A204.1 (cell line): Measurements from ENCODE around the gene AUP1.
"Not testable (repeated sequence)": the region's sequence is repeated elsewhere in the genome, so short reads cannot be mapped to it uniquely, and the experiment has no call there.

ENCODE experiments used
- FAIRE-seq: peaks from 2 replicates; lab custom pipeline; 2012; peaks lifted over from hg19 to GRCh38; lab: Jason Lieb, UNC

Gene AUP1

GRCh38 chr2:74529357-74530238, at the start of gene AUP1, which contains the start of gene HTRA2:
Gene AUP1, minus strand, starts transcription at chr2:74529706. Its CDS starts 77 bp downstream, at chr2:74529629.
Gene HTRA2, plus strand, starts transcription at chr2:74529933. Its CDS starts 74 bp downstream, at chr2:74530007.
- peak; percentile 94 for FAIRE-seq

DNA sequence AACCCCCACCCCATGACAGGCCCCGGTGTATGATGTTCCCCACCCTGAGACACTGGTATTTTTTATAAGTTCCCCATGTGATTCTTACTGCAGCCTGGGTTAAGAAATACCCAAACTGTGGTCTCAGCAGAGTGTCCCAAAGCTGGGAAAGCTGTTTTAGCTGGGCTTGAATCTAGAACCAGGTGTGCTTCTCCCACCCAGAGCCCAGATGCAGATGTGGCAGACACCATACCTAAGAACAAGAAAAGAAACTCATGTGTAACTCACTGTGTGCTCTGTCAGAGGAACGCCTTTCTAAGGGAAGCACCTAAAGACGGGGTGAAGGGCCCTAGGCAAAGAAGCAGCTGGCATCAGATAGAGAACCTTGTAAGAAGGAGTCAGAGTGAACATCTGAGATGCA, 48.9 kb upstream of the AUP1 start:
- FAIRE-seq, result no peak

- no peak for FAIRE-seq
Observed at GRCh38 chr2:74577448-74577847, 47.9 kb upstream of the AUP1 start.

DNA sequence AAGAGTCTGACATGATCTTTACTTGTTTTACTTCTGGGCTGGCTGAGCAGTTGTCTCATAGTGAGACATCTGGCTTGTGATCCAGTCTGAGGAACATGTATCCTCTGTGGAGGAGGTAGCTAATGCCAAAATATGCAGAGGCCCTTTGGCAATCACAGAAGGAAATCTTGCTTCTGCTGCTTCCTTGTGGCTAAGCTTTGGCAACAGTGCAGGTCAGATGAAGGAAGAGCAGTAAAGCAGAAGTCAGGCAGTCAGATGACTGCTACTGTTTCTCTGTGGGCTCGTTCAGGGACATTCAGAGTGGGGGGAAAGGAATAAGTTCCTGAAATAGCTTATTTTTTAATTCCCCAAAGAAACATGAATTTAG, 47.3 kb upstream of the AUP1 start:
- FAIRE-seq, result peak; percentile 77

- no peak for FAIRE-seq
Observed at GRCh38 chr2:74576211-74576862, 46.8 kb upstream of the AUP1 start.

- FAIRE-seq, result no peak
Observed at GRCh38 chr2:74575320-74575719, 45.8 kb upstream of the AUP1 start.

GRCh38 chr2:74573747-74574562, 44.4 kb upstream of the AUP1 start:
- FAIRE-seq, result peak; percentile 100

DNA sequence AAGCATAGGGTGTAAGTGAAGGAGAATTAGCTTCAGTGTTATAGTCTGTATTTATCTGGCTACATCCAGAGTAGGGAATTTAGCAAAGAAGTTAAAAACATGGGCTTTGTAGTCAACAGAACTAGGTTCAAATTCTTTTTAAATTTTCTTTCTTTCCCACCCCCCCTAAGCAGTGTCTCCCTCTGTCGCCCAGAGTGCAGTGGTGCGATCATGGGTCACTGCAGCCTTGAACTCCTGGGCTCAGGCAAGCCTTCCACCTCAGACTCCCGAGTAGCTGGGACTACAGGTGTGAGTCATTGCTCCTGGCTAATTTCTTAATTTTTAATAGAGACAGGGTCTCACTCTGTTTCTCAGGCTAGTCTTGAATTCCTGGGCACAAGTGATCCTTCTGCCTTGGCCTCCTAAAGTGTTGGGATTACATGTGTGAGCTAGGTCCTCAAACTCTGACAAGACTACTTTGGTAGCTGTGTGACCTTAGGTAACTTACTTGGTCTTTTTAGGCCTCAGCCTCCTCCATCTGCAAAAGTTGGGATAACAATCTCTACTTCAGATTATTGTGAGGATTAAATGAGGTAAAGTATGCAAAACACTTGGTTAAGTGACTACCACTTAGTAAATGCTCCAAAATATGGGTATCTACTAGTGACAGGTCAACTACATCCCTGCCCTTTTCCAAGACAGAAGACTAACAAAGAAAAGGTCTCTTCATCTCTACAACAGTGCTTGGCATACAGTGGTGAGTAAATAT, 42.8 kb upstream of the AUP1 start:
- FAIRE-seq, result no peak

GRCh38 chr2:74571058-74571457, 41.6 kb upstream of the AUP1 start:
- FAIRE-seq, result no peak

- no peak for FAIRE-seq
Observed at GRCh38 chr2:74569686-74570085, 40.2 kb upstream of the AUP1 start.

DNA sequence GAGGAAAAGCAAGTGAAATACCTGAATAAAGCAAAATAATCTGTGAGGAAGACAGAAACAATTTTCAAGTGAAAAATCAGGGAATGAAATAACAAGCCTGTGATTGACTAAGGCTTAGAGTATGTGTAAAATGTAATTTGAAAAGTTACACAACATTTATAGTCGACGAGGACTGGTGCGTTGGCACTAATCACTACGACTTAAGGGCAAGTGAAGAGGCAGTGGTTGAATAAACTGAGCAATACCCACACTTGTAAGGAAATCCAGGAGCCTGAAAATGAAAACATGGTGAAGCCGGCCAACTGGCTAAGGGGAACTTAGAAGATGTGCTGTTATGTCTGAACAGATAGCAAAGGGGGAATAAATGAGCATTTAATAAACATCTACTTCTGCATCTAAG, 38.4 kb upstream of the AUP1 start:
- FAIRE-seq, result peak; percentile 82

DNA sequence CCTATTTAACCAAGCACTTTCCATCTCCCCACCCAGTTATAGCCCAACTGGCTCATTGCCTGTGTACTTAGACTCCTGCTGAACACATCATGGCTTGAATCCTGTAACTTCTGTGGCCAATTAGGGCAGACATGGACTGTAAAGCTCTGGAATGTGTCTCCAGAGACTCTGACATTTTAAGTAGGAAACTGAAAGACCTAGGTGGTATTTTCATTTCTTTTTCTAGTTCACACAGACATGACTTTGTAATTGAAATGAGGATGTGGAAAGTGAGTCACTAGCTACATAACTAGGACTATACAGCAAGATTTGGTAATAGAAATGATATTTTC, 37.2 kb upstream of the AUP1 start:
- peak; percentile 99 for FAIRE-seq

GRCh38 chr2:74566076-74566753, 36.7 kb upstream of the AUP1 start:
- no peak for FAIRE-seq

GRCh38 chr2:74564222-74564621, 34.7 kb upstream of the AUP1 start:
- peak; percentile 97 for FAIRE-seq

DNA sequence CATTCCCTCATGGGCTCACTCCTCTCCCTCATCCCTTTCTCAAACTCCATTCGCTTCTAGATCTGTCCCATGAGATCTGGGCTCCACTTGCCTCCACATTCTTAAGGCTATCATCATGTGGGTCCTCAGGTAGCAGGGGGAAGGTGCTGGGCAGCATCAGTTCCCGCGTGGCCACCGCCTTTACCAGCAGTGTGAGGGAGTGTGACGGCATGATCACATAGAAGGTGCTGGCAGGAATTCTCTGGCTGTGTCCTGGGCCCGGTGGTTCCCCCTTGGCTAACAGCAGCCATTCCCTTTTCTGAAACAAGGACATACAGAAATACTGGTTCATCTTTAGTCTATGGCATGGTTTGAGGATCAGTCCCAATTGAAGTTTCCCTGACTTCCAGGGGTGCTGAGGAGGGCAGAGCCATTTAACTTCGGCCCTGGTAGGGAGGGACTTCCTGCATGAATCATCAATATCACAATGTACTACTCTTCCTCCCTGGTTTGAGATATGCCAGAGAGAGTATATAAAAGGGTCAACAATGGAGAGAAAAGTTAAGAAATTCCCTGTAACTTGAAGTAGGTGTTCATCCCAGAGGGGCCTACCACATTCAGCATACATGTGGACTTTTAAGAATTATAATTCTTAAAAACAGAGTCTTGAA, 32.7 kb upstream of the AUP1 start:
- FAIRE-seq, result no peak

DNA sequence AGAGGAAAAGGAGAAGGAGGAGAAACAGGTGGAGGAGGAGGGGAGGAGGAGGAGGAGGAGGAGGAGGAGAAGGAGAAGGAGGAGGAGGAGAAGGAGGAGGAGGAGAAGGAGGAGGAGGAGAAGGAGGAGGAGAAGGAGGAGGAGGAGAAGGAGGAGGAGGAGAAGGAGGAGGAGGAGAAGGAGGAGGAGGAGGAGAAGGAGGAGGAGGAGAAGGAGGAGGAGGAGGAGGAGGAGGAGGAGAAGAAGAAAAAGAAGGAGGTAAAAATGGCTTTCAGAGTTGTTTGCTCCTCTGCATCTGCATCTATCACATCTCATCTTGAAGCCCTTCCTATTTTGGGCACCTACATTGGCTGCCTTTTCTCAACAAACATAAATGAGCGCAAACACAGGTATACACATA, 31.5 kb upstream of the AUP1 start:
- FAIRE-seq, result not testable (repeated sequence)

GRCh38 chr2:74560591-74560990, 31.1 kb upstream of the AUP1 start:
- FAIRE-seq, result no peak

DNA sequence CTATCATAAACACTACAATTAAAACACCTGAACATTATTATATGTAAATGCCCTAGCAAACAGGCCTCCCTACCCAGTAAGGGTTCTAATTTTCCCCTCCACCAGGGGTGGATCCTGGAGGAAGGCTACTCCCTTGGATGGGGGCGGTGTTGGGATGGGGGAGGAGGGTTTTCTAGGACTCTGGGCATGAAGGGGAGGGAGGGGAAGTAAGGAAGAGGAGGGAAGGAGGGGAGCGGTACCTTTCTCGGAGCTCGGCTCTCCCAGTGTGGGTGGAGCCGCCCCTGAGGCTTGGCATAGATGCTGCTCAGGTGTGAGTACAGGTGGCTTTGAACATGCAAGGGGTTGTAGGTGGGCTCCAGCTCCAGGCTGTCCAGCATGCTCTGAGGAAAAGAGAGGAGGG, 30.4 kb upstream of the AUP1 start:
- FAIRE-seq, result peak; percentile 60

GRCh38 chr2:74558284-74559230, 29.1 kb upstream of the AUP1 start:
- FAIRE-seq, result peak; percentile 67

DNA sequence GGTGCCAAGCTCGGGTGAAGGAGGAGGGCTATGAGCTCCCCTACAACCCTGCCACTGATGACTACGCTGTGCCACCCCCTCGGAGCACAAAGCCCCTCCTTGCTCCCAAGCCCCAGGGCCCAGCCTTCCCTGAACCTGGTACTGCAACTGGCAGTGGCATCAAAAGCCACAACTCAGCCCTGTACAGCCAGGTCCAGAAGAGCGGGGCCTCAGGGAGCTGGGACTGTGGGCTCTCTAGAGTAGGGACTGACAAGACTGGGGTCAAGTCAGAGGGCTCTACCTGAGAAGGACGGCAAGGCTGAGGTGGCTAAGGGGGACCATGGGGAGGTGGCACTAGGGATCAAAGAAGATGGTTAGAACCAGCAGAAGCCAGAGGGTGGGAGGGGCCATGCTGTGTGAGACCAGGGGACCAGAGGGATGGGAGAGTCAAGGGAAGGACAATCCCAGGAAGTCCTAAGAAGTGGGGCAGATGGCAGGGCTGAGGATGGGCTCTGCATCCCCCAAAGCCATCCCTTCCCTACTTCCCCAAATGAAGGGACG, 27.4 kb upstream of the AUP1 start:
- FAIRE-seq, result no peak
